PC-9 (cell line): ENCODE results near the gene ACER3. TPM values are rescaled to one million over a fixed set of nuclear protein-coding genes. Genes with fewer than 3 reads are reported as not detected.
"Not testable (repeated sequence)": the region's sequence is repeated elsewhere in the genome, so short reads cannot be mapped to it uniquely, and the experiment has no call there.

Source experiments
- BruUV-seq: library from RNA; stranded (reverse); fragments of 400-500 nt; replicated peaks from 2 replicates; lab custom pipeline; 2021; lab: Mats Ljungman, UMichigan
- CTCF ChIA-PET: fragments of 300-600 bp; sonication (Branson Sonifier 250); formaldehyde crosslinking; loops from one replicate; lab custom pipeline; 2022; ENCODE audit warnings: antibody characterized with exemption; lab: Charles Lee
- POLR2A ChIA-PET: fragments of 300-600 bp; sonication (Branson Sonifier 250); formaldehyde crosslinking; loops from one replicate; lab custom pipeline; 2022; ENCODE audit warnings: antibody characterized with exemption; ENCODE audit not compliant: unreplicated experiment; lab: Charles Lee
- DNase-seq, 2 experiments: peaks; one replicate each; pipeline versions ENCODE4 v3.0.0 to v3.0.0-alpha.2; 2015 to 2022; ENCODE audit warnings: mixed read lengths in 1 of 2
- H2AFZ ChIP-seq: fragments of 200-600 bp; sonication (generic); 2 replicates; pipeline ENCODE4 v1.8.1; 2017; ENCODE audit warnings: antibody characterized with exemption
- H3F3A ChIP-seq: fragments of 200-600 bp; sonication (generic); 2 replicates; pipeline ENCODE4 v1.8.1; 2017; ENCODE audit warnings: antibody characterized with exemption, mild to moderate bottlenecking, low read depth; ENCODE audit not compliant: insufficient read depth
- H3K27ac ChIP-seq: fragments of 200-600 bp; sonication (generic); 2 replicates; pipeline ENCODE4 v1.6.1; 2016; ENCODE audit warnings: mixed run types
- H3K27me3 ChIP-seq: fragments of 200-600 bp; sonication (generic); 2 replicates; pipeline ENCODE4 v1.6.1; 2016; ENCODE audit warnings: low read depth, mixed run types; ENCODE audit not compliant: insufficient read depth
- H3K36me3 ChIP-seq: fragments of 200-600 bp; sonication (generic); 2 replicates; pipeline ENCODE4 v1.6.1; 2016; ENCODE audit warnings: low read depth, mixed run types
- H3K4me1 ChIP-seq: fragments of 200-600 bp; sonication (generic); replicated peaks from 2 replicates; pipeline ENCODE4 v1.6.1; 2016; ENCODE audit warnings: mixed run types; ENCODE audit not compliant: insufficient read depth
- H3K4me2 ChIP-seq: fragments of 200-600 bp; sonication (generic); 2 replicates; pipeline ENCODE4 v1.6.1; 2017; ENCODE audit warnings: mixed run types
- H3K4me3 ChIP-seq: fragments of 200-600 bp; sonication (generic); 2 replicates; pipeline ENCODE4 v1.6.1; 2016; ENCODE audit warnings: mixed run types
- H3K79me2 ChIP-seq: fragments of 200-600 bp; sonication (generic); 2 replicates; pipeline ENCODE4 v1.6.1; 2017; ENCODE audit warnings: low read depth, mixed run types
- H3K9me2 ChIP-seq: fragments of 200-600 bp; sonication (generic); 2 replicates; pipeline ENCODE4 v1.8.1; 2017; ENCODE audit warnings: mild to moderate bottlenecking; ENCODE audit not compliant: insufficient read depth
- H3K9me3 ChIP-seq: fragments of 200-600 bp; sonication (generic); 2 replicates; pipeline ENCODE4 v1.8.1; 2016; ENCODE audit warnings: low read depth; ENCODE audit not compliant: insufficient read depth
- H4K20me1 ChIP-seq: fragments of 200-600 bp; sonication (generic); 2 replicates; pipeline ENCODE4 v1.8.1; 2017; ENCODE audit not compliant: insufficient read depth
- EZH2 ChIP-seq: fragments of 200-600 bp; sonication (generic); IDR thresholded peaks from 2 replicates; pipeline ENCODE4 v1.8.0; 2017; ENCODE audit warnings: antibody characterized with exemption, low read depth
- intact Hi-C: fragments of 100-400 bp; cut with micrococcal nuclease; formaldehyde crosslinking; loops from one replicate; pipeline ENCODE4 v1.10.0; 2022; ENCODE audit not compliant: unreplicated experiment
- total RNA-seq: library from RNA; stranded (reverse); gene quantifications from 2 replicates; pipeline ENCODE4 v1.2.3, GENCODE V29; 2021
- TF ChIP-seq, protein P1 (sequence below): fragments of 200-600 bp; sonication (generic); conservative IDR thresholded peaks from 2 replicates; pipeline ENCODE4 v1.6.1; 2017; ENCODE audit warnings: mixed run types, antibody characterized with exemption, mild to moderate bottlenecking, moderate library complexity

The ACER3 gene
- total RNA-seq, 1 experiment from 2014 or later, result 21.3 TPM

- Histone ChIP-seq H4K20me1 (no peaks in the 10 kb centered on the region), H3K4me2 (no peak overlapping the region), H3K9me2 (no peaks in the 10 kb centered on the region), H3K36me3 (no peaks in the 10 kb centered on the region), H3K79me2 (no peaks in the 10 kb centered on the region), H2AFZ (peak overlapping the region; percentile 40; the same call in 1 of the 2 replicates), H3K4me3 (no peak overlapping the region), H3F3A (no peaks in the 10 kb centered on the region), H3K27ac (no peak overlapping the region), H3K9me3 (no peaks in the 10 kb centered on the region), H3K27me3 (no peaks in the 10 kb centered on the region), H3K4me1 (0 out of 2 replicates have a peak, but pooled peaks cover 6% of the 10 kb centered on the region)
- POLR2A ChIA-PET, result no interaction called here
- no peak for DNase-seq
- intact Hi-C loops, result no loop called here
- TF ChIP-seq, protein P1, sequence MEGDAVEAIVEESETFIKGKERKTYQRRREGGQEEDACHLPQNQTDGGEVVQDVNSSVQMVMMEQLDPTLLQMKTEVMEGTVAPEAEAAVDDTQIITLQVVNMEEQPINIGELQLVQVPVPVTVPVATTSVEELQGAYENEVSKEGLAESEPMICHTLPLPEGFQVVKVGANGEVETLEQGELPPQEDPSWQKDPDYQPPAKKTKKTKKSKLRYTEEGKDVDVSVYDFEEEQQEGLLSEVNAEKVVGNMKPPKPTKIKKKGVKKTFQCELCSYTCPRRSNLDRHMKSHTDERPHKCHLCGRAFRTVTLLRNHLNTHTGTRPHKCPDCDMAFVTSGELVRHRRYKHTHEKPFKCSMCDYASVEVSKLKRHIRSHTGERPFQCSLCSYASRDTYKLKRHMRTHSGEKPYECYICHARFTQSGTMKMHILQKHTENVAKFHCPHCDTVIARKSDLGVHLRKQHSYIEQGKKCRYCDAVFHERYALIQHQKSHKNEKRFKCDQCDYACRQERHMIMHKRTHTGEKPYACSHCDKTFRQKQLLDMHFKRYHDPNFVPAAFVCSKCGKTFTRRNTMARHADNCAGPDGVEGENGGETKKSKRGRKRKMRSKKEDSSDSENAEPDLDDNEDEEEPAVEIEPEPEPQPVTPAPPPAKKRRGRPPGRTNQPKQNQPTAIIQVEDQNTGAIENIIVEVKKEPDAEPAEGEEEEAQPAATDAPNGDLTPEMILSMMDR, result no peak
- no peak for TF ChIP-seq EZH2
- BruUV-seq, result no TSS peak
- CTCF ChIA-PET, result interaction anchor here (0.6 kb wide), 1 partner anchor 64 kb away, joined by 4 read pairs; no protein-coding TSS in a partner anchor
These were observed 6.0 kb upstream of the ACER3 start for GRCh38 chr11:76854709-76855108.

DNA sequence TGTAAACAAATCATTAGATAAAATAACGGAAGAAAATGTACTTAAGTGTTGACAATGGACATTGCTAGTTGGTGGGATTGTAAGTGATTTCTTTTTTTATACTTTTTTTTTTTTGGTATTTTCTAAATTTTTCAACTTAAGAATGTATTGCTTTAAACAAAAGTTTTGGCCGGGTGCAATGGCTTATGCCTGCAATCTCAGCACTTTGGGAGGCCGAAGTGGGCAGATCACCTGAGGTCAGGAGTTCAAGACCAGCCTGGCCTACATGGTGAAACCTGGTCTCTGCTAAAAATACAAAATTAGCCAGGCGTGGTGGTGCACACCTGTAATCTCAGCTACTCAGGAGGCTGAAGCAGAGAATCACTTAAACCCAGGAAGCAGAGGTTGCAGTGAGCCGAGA, 5.0 kb upstream of the ACER3 start:
- intact Hi-C loops, CTCF ChIA-PET, H3K4me3 ChIP-seq, H3K4me1 ChIP-seq, H3K9me3 ChIP-seq, H3K27me3 ChIP-seq, POLR2A ChIA-PET, H3K79me2 ChIP-seq, H3K36me3 ChIP-seq, H3K9me2 ChIP-seq, H3K4me2 ChIP-seq, H3K27ac ChIP-seq, H2AFZ ChIP-seq, DNase-seq, H3F3A ChIP-seq, H4K20me1 ChIP-seq, BruUV-seq: not testable (repeated sequence)

GRCh38 chr11:76856106-76856505, 4.6 kb upstream of the ACER3 start:
- CTCF ChIA-PET, result no interaction called here
- H4K20me1 ChIP-seq, result no peaks in the 10 kb centered on the region
- no peak overlapping the region for H3K4me3 ChIP-seq
- H3K27ac ChIP-seq, result no peak overlapping the region
- POLR2A ChIA-PET, result no interaction called here
- BruUV-seq, result no TSS peak
- intact Hi-C loops, result no loop called here
- H3K4me2 ChIP-seq, result no peak overlapping the region
- no peaks in the 10 kb centered on the region for H3K9me2 ChIP-seq
- TF ChIP-seq, protein P1, result no peak
- no peak for TF ChIP-seq EZH2
- DNase-seq, result no peak
- peaks cover 7% of the 10 kb centered on the region; the same call in 1 of the 2 replicates for H3F3A ChIP-seq
- H3K79me2 ChIP-seq, result no peaks in the 10 kb centered on the region
- no peaks in the 10 kb centered on the region for H3K36me3 ChIP-seq
- H3K27me3 ChIP-seq, result no peaks in the 10 kb centered on the region
- no peak overlapping the region for H2AFZ ChIP-seq
- H3K9me3 ChIP-seq, result no peaks in the 10 kb centered on the region
- H3K4me1 ChIP-seq, result 0 out of 2 replicates have a peak, but pooled peaks cover 6% of the 10 kb centered on the region

DNA sequence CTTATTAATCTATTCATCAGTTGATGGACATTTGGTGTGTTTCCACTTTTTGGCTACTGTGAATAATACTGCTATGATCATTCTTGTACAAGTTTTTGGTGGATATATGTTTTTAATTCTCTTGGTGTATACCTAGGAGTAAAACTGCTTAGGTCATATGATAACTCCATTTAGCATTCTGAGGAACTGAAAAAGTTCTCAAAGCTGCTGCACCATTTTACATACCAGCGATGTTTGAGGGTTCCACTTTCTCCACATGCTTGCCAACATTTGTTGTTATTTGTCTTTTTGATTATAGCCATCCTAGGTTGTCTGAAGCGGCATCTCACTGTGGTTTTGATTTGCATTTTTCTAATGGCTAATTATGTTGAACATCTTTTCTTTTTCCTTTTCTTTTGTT, 4.1 kb upstream of the ACER3 start:
- no peaks in the 10 kb centered on the region for H3K36me3 ChIP-seq
- no peak overlapping the region for H3K4me3 ChIP-seq
- peaks cover 9% of the 10 kb centered on the region for H3K4me1 ChIP-seq
- no peak overlapping the region for H2AFZ ChIP-seq
- CTCF ChIA-PET, result no interaction called here
- H4K20me1 ChIP-seq, result no peaks in the 10 kb centered on the region
- intact Hi-C loops, result no loop called here
- H3K79me2 ChIP-seq, result peaks cover 4% of the 10 kb centered on the region
- H3K4me2 ChIP-seq, result no peak overlapping the region
- no peak overlapping the region for H3K27ac ChIP-seq
- no peaks in the 10 kb centered on the region for H3K27me3 ChIP-seq
- TF ChIP-seq, protein P1, result no peak
- no peak for TF ChIP-seq EZH2
- H3K9me2 ChIP-seq, result no peaks in the 10 kb centered on the region
- POLR2A ChIA-PET, result no interaction called here
- no peaks in the 10 kb centered on the region for H3K9me3 ChIP-seq
- H3F3A ChIP-seq, result peaks cover 7% of the 10 kb centered on the region; the same call in 1 of the 2 replicates
- BruUV-seq, result no TSS peak
- no peak for DNase-seq
